H1 (cell line): ENCODE results near the gene MIER2. TPM values are rescaled to one million over a fixed set of nuclear protein-coding genes. Genes with fewer than 3 reads are reported as not detected.

ENCODE experiments used
- MAX ChIP-seq: IDR thresholded peaks from 2 replicates; pipeline ENCODE4 v1.6.1; 2012; ENCODE audit warnings: inconsistent platforms
- polyA plus RNA-seq, 7 experiments: library from polyadenylated mRNA; depleted of rRNA in 3 of 7; stranded (reverse) in 5 of 7; unstranded in 2 of 7; fragments of >200 nt in 5 of 7; fragments of 200-250 nt in 2 of 7; gene quantifications; 1 replicate in 5 of 7; 2 replicates in 1 of 7; 4 replicates in 1 of 7; pipeline versions ENCODE4 v1.2.1 to v1.2.3, GENCODE V29; 2011 to 2013; ENCODE audit warnings: missing spikeins in 2 of 7, mixed read lengths in 2 of 7
- total RNA-seq: library from RNA; stranded (reverse); fragmentation: NEBNext Ultra II Directional; extraction: Animal tissue kit (Norgen Biotek cat#: 25700); gene quantifications from 2 replicates; pipeline ENCODE4 v1.2.1, GENCODE V29; 2021

The MIER2 gene
- total and polyA plus RNA-seq, 2 of the 8 experiments (the other 6 are each of a cell fraction or from before 2014, with no cell fraction given), result 30.3 to 48.3 TPM

GRCh38 chr19:292281-292884 lies 52.2 kb downstream of the MIER2 start (continued):
- no peak for TF ChIP-seq MAX
